Ishikawa (cell line): ENCODE data around the gene SLC25A44.

ENCODE experiments used
- CEBPB ChIP-seq: IDR thresholded peaks from 2 replicates; pipeline ENCODE4 v1.6.1; 2012
- CREB1 ChIP-seq: IDR thresholded peaks from 2 replicates; pipeline ENCODE4 v1.6.1; 2012; ENCODE audit warnings: low read depth
- EGR1 ChIP-seq: IDR thresholded peaks from 2 replicates; pipeline ENCODE4 v1.6.1; 2012
- EP300 ChIP-seq: IDR thresholded peaks from 2 replicates; pipeline ENCODE4 v1.6.1; 2012; ENCODE audit warnings: borderline replicate concordance
- FOXM1 ChIP-seq: IDR thresholded peaks from 2 replicates; pipeline ENCODE4 v1.6.1; 2012; ENCODE audit warnings: low read depth, borderline replicate concordance
- NFIC ChIP-seq: IDR thresholded peaks from 2 replicates; pipeline ENCODE4 v1.6.1; 2012
- RAD21 ChIP-seq: IDR thresholded peaks from 2 replicates; pipeline ENCODE4 v1.6.1; 2012; ENCODE audit warnings: low read depth
- TAF1 ChIP-seq: IDR thresholded peaks from 2 replicates; pipeline ENCODE4 v1.6.1; 2012; ENCODE audit warnings: low read depth, mild to moderate bottlenecking
- TCF12 ChIP-seq: IDR thresholded peaks from 2 replicates; pipeline ENCODE4 v1.6.1; 2012; ENCODE audit warnings: low read depth
- TEAD4 ChIP-seq: IDR thresholded peaks from 2 replicates; pipeline ENCODE4 v1.6.1; 2012
- YY1 ChIP-seq: IDR thresholded peaks from 2 replicates; pipeline ENCODE4 v1.6.1; 2012; ENCODE audit warnings: low read depth
- ZBTB7A ChIP-seq: IDR thresholded peaks from 2 replicates; pipeline ENCODE4 v1.6.1; 2012; ENCODE audit warnings: low read depth
- TF ChIP-seq, protein P1 (sequence below): IDR thresholded peaks from 2 replicates; pipeline ENCODE4 v1.6.1; 2012
- TF ChIP-seq, protein P2 (sequence below): IDR thresholded peaks from 2 replicates; pipeline ENCODE4 v1.6.1; 2012
- TF ChIP-seq, protein P3 (sequence below): IDR thresholded peaks from 2 replicates; pipeline ENCODE4 v1.6.1; 2012; ENCODE audit warnings: low read depth, mild to moderate bottlenecking

Gene SLC25A44

DNA sequence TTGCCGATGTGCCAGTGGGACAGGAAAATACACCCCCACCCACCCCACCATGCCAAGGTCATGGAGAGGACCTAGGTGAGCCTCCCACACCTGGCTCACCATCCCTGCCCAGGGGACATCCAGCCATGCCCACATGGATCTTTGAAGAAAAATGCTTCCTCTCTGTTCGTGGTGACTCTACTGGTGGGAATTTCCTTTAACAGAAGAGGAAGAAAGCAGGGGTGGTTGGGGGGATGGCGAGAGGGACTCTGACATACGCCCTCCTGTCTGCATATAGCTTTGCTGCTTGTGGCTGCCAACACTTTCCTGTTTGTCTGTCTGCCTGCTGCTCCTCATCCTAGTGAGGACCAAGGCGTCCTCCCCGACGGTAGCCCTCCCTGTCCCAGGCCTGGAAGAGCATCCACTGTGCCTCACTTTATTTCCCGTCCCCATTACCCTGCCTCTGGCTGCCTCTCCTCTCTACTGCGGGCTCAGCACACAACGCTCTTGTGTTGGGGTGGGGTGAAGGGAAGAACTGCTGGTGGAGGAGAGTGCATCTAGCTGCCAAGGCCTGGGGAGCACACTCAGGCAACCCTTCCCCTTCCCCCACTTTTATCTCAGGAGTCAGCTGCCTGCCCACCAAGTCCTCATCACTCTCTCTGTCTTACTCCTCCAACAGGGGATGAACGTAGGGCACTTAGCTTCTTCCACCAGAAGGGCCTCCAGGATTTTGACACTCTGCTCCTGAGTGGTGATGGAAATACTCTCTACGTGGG, 38.0 kb upstream of the SLC25A44 start:
- TF ChIP-seq ZBTB7A, result no peak
- no peak for TF ChIP-seq NFIC
- TF ChIP-seq CREB1, result no peak
- no peak for TF ChIP-seq TCF12
- TF ChIP-seq, protein P1, sequence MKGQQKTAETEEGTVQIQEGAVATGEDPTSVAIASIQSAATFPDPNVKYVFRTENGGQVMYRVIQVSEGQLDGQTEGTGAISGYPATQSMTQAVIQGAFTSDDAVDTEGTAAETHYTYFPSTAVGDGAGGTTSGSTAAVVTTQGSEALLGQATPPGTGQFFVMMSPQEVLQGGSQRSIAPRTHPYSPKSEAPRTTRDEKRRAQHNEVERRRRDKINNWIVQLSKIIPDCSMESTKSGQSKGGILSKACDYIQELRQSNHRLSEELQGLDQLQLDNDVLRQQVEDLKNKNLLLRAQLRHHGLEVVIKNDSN, result no peak
- TF ChIP-seq TEAD4, result no peak
- no peak for TF ChIP-seq RAD21
- TF ChIP-seq FOXM1, result no peak
- TF ChIP-seq, protein P2, sequence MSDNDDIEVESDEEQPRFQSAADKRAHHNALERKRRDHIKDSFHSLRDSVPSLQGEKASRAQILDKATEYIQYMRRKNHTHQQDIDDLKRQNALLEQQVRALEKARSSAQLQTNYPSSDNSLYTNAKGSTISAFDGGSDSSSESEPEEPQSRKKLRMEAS, result no peak
- no peak for TF ChIP-seq YY1
- TF ChIP-seq, protein P3, sequence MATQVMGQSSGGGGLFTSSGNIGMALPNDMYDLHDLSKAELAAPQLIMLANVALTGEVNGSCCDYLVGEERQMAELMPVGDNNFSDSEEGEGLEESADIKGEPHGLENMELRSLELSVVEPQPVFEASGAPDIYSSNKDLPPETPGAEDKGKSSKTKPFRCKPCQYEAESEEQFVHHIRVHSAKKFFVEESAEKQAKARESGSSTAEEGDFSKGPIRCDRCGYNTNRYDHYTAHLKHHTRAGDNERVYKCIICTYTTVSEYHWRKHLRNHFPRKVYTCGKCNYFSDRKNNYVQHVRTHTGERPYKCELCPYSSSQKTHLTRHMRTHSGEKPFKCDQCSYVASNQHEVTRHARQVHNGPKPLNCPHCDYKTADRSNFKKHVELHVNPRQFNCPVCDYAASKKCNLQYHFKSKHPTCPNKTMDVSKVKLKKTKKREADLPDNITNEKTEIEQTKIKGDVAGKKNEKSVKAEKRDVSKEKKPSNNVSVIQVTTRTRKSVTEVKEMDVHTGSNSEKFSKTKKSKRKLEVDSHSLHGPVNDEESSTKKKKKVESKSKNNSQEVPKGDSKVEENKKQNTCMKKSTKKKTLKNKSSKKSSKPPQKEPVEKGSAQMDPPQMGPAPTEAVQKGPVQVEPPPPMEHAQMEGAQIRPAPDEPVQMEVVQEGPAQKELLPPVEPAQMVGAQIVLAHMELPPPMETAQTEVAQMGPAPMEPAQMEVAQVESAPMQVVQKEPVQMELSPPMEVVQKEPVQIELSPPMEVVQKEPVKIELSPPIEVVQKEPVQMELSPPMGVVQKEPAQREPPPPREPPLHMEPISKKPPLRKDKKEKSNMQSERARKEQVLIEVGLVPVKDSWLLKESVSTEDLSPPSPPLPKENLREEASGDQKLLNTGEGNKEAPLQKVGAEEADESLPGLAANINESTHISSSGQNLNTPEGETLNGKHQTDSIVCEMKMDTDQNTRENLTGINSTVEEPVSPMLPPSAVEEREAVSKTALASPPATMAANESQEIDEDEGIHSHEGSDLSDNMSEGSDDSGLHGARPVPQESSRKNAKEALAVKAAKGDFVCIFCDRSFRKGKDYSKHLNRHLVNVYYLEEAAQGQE, result no peak
- no peak for TF ChIP-seq CEBPB
- TF ChIP-seq EP300, result no peak
- no peak for TF ChIP-seq TAF1
- no peak for TF ChIP-seq EGR1

DNA sequence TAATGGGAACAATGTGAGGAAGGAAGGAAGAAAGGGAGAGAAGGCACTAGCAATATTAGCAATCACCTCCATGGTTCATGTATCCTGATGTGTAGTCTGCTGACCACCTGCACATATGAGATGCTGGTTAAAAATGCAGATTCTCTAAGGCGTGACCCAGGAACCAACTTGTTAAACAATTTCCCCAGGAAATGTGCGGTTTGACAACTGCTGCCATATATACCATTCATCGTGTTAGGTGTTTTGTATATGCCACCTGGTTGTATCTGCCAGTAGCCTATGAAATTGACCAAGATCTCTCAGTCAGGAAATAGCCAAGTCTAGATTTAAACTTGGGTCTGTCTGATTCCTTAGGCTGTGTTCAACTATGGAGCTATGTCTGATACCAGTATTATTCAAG, 36.4 kb upstream of the SLC25A44 start:
- TF ChIP-seq, protein P2, result no peak
- no peak for TF ChIP-seq TCF12
- TF ChIP-seq RAD21, result no peak
- TF ChIP-seq CEBPB, result no peak
- TF ChIP-seq YY1, result no peak
- no peak for TF ChIP-seq EGR1
- TF ChIP-seq CREB1, result no peak
- TF ChIP-seq, protein P3, result no peak
- no peak for TF ChIP-seq FOXM1
- no peak for TF ChIP-seq NFIC

DNA sequence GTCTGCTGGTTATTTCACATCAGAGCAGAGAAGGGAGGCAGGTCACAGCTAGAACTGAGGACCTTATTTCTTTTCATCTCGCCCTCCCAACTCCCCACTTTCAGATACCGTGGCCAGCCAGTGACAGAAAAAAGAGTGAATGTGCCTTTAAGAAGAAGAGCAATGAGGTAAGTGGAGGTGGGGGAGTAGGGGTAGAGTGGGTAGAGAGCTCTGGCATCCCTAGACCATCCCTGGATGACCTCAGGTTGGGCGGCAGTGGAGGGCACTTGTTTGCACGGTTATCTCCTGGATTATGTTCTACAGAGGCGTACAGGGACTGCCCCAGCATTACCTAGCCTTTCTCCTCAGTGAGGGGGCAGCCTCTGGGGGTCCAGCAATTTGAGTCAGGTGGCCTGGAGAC, 35.9 kb upstream of the SLC25A44 start:
- TF ChIP-seq EP300 (no peak), TAF1 (no peak), TCF12 (no peak), TEAD4 (no peak), CREB1 (no peak), EGR1 (no peak), ZBTB7A (no peak), YY1 (no peak), FOXM1 (no peak)
- TF ChIP-seq, protein P2, result no peak

DNA sequence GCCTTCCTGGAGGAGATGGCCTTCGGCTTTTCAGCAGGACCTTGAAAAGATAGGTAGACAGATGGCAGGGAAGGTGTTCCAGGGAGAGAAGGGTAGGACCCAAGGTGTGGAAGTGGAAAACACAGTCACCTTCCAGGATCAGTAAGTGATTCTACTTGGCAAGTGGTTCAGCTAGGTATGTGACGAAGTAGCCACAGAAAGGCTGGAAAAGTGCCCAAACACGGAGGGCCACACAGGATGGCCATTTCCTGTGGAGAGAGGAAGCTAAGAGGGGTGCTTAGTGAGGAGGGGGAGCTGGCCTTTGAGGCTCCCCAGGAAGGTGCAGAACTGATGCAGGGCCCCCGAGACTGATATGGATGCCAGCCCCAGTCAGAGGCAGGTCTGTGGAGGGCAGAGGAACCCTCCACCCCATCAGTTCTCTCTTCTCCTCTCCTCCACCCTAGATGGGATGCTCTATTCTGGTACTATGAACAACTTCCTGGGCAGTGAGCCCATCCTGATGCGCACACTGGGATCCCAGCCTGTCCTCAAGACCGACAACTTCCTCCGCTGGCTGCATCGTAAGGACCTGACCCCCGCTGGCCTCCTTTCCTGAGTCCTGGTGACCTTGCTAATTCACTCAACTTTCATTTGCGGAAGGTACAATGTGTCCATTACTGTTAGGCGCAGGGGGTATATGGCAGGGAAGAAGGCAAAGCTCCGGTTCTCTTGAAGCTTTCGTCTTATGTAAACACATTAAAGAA, 33.7 kb upstream of the SLC25A44 start:
- TF ChIP-seq EP300 (no peak), EGR1 (no peak), RAD21 (no peak)

DNA sequence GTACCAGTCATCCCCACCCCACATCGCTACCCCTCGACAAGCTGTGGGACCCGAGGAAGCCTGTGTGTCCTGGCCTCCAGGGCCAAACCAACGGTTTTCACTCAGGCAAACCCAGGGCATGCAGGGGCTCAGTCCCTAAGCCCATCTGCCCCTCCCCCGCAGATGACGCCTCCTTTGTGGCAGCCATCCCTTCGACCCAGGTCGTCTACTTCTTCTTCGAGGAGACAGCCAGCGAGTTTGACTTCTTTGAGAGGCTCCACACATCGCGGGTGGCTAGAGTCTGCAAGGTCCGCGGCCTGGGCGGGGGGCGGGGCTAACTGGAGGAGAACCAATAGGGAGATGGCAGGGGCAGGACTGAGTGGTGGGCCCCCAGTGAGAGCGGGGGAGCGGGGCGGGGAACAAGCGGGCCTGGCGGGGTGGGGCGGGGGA, 33.1 kb upstream of the SLC25A44 start:
- TF ChIP-seq NFIC (no peak), TCF12 (no peak), CEBPB (no peak), TAF1 (no peak), FOXM1 (no peak), CREB1 (no peak), YY1 (no peak), EP300 (no peak), RAD21 (no peak), TEAD4 (no peak), EGR1 (no peak), ZBTB7A (no peak)
- TF ChIP-seq, protein P1, result no peak
- TF ChIP-seq, protein P2, result no peak
- TF ChIP-seq, protein P3, result no peak
